ENCODE data around the gene VANGL2.

Gene VANGL2

GRCh38 chr1:160425847-160426246, 25.5 kb downstream of the VANGL2 start (continued):
- no peak for TF ChIP-seq POU6F1 (CRISPR knock-in tag; IDR thresholded peaks at IDR 0.05; ENCODE audit: borderline replicate concordance, low read depth)
- no peak for TF ChIP-seq ISL1 (CRISPR knock-in tag; IDR thresholded peaks at IDR 0.05)
- TF ChIP-seq ZC3H10 (CRISPR knock-in tag; IDR thresholded peaks at IDR 0.05) = no peak
- no peak for TF ChIP-seq ZFP30 (CRISPR knock-in tag; IDR thresholded peaks at IDR 0.05)
- TF ChIP-seq RARB (CRISPR knock-in tag; IDR thresholded peaks at IDR 0.05) = no peak
- no peak for TF ChIP-seq GLIS3 (CRISPR knock-in tag; IDR thresholded peaks at IDR 0.05)
- no peak for TF ChIP-seq ARNTL (CRISPR knock-in tag; IDR thresholded peaks at IDR 0.05; ENCODE audit: borderline replicate concordance, low read depth)
- no peak for TF ChIP-seq ZNF8 (CRISPR knock-in tag; IDR thresholded peaks at IDR 0.05)
- TF ChIP-seq CSRNP3 (CRISPR knock-in tag; IDR thresholded peaks at IDR 0.05) = no peak

GRCh38 chr1:160427625-160428024, 27.3 kb downstream of the VANGL2 start:
- no peak for ATAC-seq
- no peak for TF ChIP-seq ZFP30 (CRISPR knock-in tag; IDR thresholded peaks at IDR 0.05)
- no peak for TF ChIP-seq GLIS3 (CRISPR knock-in tag; IDR thresholded peaks at IDR 0.05)
- no peak for TF ChIP-seq TSHZ2 (CRISPR knock-in tag; IDR thresholded peaks at IDR 0.05)
- TF ChIP-seq ISL1 (CRISPR knock-in tag; IDR thresholded peaks at IDR 0.05) = no peak
- no peak for TF ChIP-seq ZNF8 (CRISPR knock-in tag; IDR thresholded peaks at IDR 0.05)

GRCh38 chr1:160428053-160428452, 27.7 kb downstream of the VANGL2 start:
- TF ChIP-seq SNAI2 (CRISPR knock-in tag; IDR thresholded peaks at IDR 0.05) (no peak), ZFP30 (CRISPR knock-in tag; IDR thresholded peaks at IDR 0.05) (no peak), ZFP3 (CRISPR knock-in tag; IDR thresholded peaks at IDR 0.05) (no peak), ARNTL (CRISPR knock-in tag; IDR thresholded peaks at IDR 0.05; ENCODE audit: borderline replicate concordance, low read depth) (no peak), GLIS3 (CRISPR knock-in tag; IDR thresholded peaks at IDR 0.05) (no peak), ISL1 (CRISPR knock-in tag; IDR thresholded peaks at IDR 0.05) (no peak), CSDC2 (CRISPR knock-in tag; IDR thresholded peaks at IDR 0.05) (no peak), RARB (CRISPR knock-in tag; IDR thresholded peaks at IDR 0.05) (no peak), ZNF565 (CRISPR knock-in tag; conservative IDR thresholded peaks at IDR 0.05; ENCODE audit: low read depth) (no peak), OSR1 (CRISPR knock-in tag; IDR thresholded peaks at IDR 0.05) (no peak), CREB5 (CRISPR knock-in tag; IDR thresholded peaks at IDR 0.05; ENCODE audit: low read depth) (no peak), ZNF8 (CRISPR knock-in tag; IDR thresholded peaks at IDR 0.05) (no peak), PATZ1 (CRISPR knock-in tag; IDR thresholded peaks at IDR 0.05; ENCODE audit: borderline replicate concordance) (no peak), TCF4 (CRISPR knock-in tag; IDR thresholded peaks at IDR 0.05; ENCODE audit: borderline replicate concordance) (no peak), BACH2 (CRISPR knock-in tag; IDR thresholded peaks at IDR 0.05; ENCODE audit: borderline replicate concordance) (no peak), TOX (CRISPR knock-in tag; IDR thresholded peaks at IDR 0.05; ENCODE audit: borderline replicate concordance) (no peak), ESRRG (CRISPR knock-in tag; IDR thresholded peaks at IDR 0.05) (no peak), ZC3H10 (CRISPR knock-in tag; IDR thresholded peaks at IDR 0.05) (no peak), POU6F1 (CRISPR knock-in tag; IDR thresholded peaks at IDR 0.05; ENCODE audit: borderline replicate concordance, low read depth) (no peak)
- ATAC-seq = no peak

Data from SK-N-SH treated with all-trans-retinoic acid at 6 μM for 48 hours (cell line).